ENCODE data around the gene HTR2B.

The HTR2B gene

GRCh38 chr2:231159306-231159705 is 34.5 kb upstream of the HTR2B start:
- DNase-seq: no peak
- H4K8ac ChIP-seq (ENCODE audit: low read depth, low read length): no peak overlapping the region
- no peak overlapping the region for H2AK5ac ChIP-seq (ENCODE audit: low read length)
- H3K4me2 ChIP-seq (ENCODE audit: low read length): no peak overlapping the region
- H3K4ac ChIP-seq (ENCODE audit: low read depth, low read length): no peak overlapping the region
- peaks cover 1 to 2% of the 10 kb centered on the region in 2 experiments for H3K4me1 ChIP-seq (ENCODE audit: control insufficient read depth in 1 of 2, insufficient read depth in 2 of 2, low read length in 2 of 2)
- H3K4me3 ChIP-seq (ENCODE audit: low read depth, low read length): no peak overlapping the region
- H4K91ac ChIP-seq (ENCODE audit: low read depth, low read length): no peak overlapping the region
- no peak overlapping the region for H3K27ac ChIP-seq (ENCODE audit: low read depth, low read length)
- H2AFZ ChIP-seq (ENCODE audit: insufficient read depth, low read length, poor library complexity): no peak overlapping the region
- no peak overlapping the region for H3K18ac ChIP-seq (ENCODE audit: low read length)
- H3K23ac ChIP-seq (ENCODE audit: low read length): no peak overlapping the region
- H3K79me1 ChIP-seq (ENCODE audit: low read length): no peaks in the 10 kb centered on the region
- H4K12ac ChIP-seq (ENCODE audit: low read depth, low read length): no peak overlapping the region
- H2BK12ac ChIP-seq (ENCODE audit: low read length): no peak overlapping the region
- H3K14ac ChIP-seq (ENCODE audit: low read length): no peak overlapping the region
- H3K9ac ChIP-seq (ENCODE audit: low read length): no peak overlapping the region
- no peaks in the 10 kb centered on the region for H3K79me2 ChIP-seq (ENCODE audit: control insufficient read depth, insufficient read depth, low read length, poor library complexity)
- no peak overlapping the region for H2BK120ac ChIP-seq (ENCODE audit: insufficient read depth, low read length, poor library complexity)
- H3K9me3 ChIP-seq (ENCODE audit: insufficient read depth, low read depth, low read length): no peaks in the 10 kb centered on the region
- H3K36me3 ChIP-seq (ENCODE audit: control insufficient read depth in 1 of 2, insufficient read depth in 2 of 2, low read length in 2 of 2): peaks cover 7 to 11% of the 10 kb centered on the region in 2 experiments
- no peaks in the 10 kb centered on the region for H3K27me3 ChIP-seq (ENCODE audit: insufficient read depth, low read length)
- H2BK5ac ChIP-seq (ENCODE audit: low read depth, low read length, poor library complexity): no peak overlapping the region

DNA sequence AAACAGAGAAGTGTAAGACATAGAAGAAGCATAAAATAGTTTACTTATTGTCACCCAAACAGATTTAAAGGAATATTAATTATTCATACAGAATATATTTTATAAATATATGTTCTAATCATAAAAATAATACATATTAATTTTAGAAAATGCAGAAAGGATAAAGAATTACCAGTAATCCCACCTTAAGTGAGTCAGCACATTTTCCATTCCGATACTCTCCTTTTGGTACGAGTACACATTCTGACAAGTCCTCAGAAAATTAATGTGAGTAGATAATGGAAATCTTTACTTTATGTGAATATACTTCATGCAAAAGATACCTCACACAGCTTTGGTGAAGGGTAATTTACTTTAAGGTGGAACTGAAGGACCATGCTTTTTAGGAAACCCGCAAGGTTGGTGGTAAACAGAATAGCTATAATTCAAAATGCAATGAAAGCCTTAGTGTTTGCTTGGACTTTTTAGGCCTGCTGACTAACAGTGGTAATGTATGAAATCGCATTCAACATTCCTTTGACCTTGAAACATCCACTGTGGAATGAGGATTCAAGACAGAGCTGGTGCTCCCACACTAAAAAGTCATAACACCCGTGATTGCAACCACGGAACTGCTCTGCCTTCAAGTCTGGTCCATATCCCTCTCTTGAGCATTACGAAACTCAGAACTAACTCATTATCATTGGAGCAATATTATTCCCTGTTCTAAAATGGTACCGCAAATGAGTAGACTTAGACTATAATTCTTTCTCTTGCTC is 28.1 kb upstream of the HTR2B start:
- WGBS (ENCODE audit: extremely low coverage, insufficient coverage, insufficient read length): no CpG with 5 or more reads among the region's 8 CpGs
- H3K4me1 ChIP-seq (ENCODE audit: control insufficient read depth in 1 of 2, insufficient read depth in 2 of 2, low read length in 2 of 2): no peaks in the 10 kb centered on the region
- H3K9me3 ChIP-seq (ENCODE audit: insufficient read depth, low read depth, low read length): no peaks in the 10 kb centered on the region
- H2BK120ac ChIP-seq (ENCODE audit: insufficient read depth, low read length, poor library complexity): no peak overlapping the region
- no peaks in the 10 kb centered on the region for H3K79me2 ChIP-seq (ENCODE audit: control insufficient read depth, insufficient read depth, low read length, poor library complexity)
- no peak overlapping the region for H2AK5ac ChIP-seq (ENCODE audit: low read length)
- no peak overlapping the region for H4K12ac ChIP-seq (ENCODE audit: low read depth, low read length)
- no peak overlapping the region for H4K8ac ChIP-seq (ENCODE audit: low read depth, low read length)
- no peak overlapping the region for H3K4me3 ChIP-seq (ENCODE audit: low read depth, low read length)
- no peak overlapping the region for H3K23ac ChIP-seq (ENCODE audit: low read length)
- H4K91ac ChIP-seq (ENCODE audit: low read depth, low read length): no peak overlapping the region
- H2AFZ ChIP-seq (ENCODE audit: insufficient read depth, low read length, poor library complexity): no peak overlapping the region
- H3K9ac ChIP-seq (ENCODE audit: low read length): no peak overlapping the region
- H3K14ac ChIP-seq (ENCODE audit: low read length): no peak overlapping the region
- H3K27me3 ChIP-seq (ENCODE audit: insufficient read depth, low read length): no peaks in the 10 kb centered on the region
- H2BK5ac ChIP-seq (ENCODE audit: low read depth, low read length, poor library complexity): no peak overlapping the region
- DNase-seq: no peak
- no peak overlapping the region for H3K4me2 ChIP-seq (ENCODE audit: low read length)
- no peak overlapping the region for H3K18ac ChIP-seq (ENCODE audit: low read length)
- H2BK12ac ChIP-seq (ENCODE audit: low read length): no peak overlapping the region
- H3K79me1 ChIP-seq (ENCODE audit: low read length): no peaks in the 10 kb centered on the region
- peaks cover 11 to 12% of the 10 kb centered on the region in 2 experiments for H3K36me3 ChIP-seq (ENCODE audit: control insufficient read depth in 1 of 2, insufficient read depth in 2 of 2, low read length in 2 of 2)
- H3K27ac ChIP-seq (ENCODE audit: low read depth, low read length): no peak overlapping the region
- H3K4ac ChIP-seq (ENCODE audit: low read depth, low read length): no peak overlapping the region

DNA sequence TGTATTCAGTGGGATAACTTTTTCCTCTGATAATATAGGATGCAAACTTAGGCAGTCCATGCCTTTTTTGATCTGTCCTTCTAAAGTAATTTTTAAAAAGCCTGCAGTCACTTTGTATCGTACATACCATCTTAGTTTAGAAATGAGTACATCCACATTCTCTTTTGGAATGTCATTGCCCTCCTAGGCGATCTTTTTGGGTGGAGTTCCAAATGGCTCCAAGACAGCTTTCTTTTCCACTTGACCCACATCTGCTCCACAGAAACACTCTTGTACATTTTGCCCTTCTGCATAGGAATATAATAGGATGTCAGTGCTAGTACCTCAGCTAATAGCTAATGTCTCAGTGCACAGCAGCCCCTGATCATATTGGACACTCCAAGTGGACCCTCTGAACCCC is 21.8 kb upstream of the HTR2B start:
- no peak overlapping the region for H4K12ac ChIP-seq (ENCODE audit: low read depth, low read length)
- H3K14ac ChIP-seq (ENCODE audit: low read length): no peak overlapping the region
- no peak overlapping the region for H2BK12ac ChIP-seq (ENCODE audit: low read length)
- no peaks in the 10 kb centered on the region for H3K79me1 ChIP-seq (ENCODE audit: low read length)
- no peak overlapping the region for H2BK5ac ChIP-seq (ENCODE audit: low read depth, low read length, poor library complexity)
- H3K27me3 ChIP-seq (ENCODE audit: insufficient read depth, low read length): no peaks in the 10 kb centered on the region
- H3K36me3 ChIP-seq (ENCODE audit: control insufficient read depth in 1 of 2, insufficient read depth in 2 of 2, low read length in 2 of 2): peaks cover 6 to 7% of the 10 kb centered on the region in 2 experiments
- no CpG with 5 or more reads among the region's 2 CpGs for WGBS (ENCODE audit: extremely low coverage, insufficient coverage, insufficient read length)
- no peaks in the 10 kb centered on the region for H3K79me2 ChIP-seq (ENCODE audit: control insufficient read depth, insufficient read depth, low read length, poor library complexity)
- H4K8ac ChIP-seq (ENCODE audit: low read depth, low read length): no peak overlapping the region
- H3K4ac ChIP-seq (ENCODE audit: low read depth, low read length): no peak overlapping the region
- DNase-seq: peak; percentile 20 to 77
- no peak overlapping the region for H3K27ac ChIP-seq (ENCODE audit: low read depth, low read length)
- H4K91ac ChIP-seq (ENCODE audit: low read depth, low read length): no peak overlapping the region
- no peak overlapping the region for H3K4me2 ChIP-seq (ENCODE audit: low read length)
- H3K9ac ChIP-seq (ENCODE audit: low read length): no peak overlapping the region
- H2AK5ac ChIP-seq (ENCODE audit: low read length): no peak overlapping the region
- no peaks in the 10 kb centered on the region for H3K9me3 ChIP-seq (ENCODE audit: insufficient read depth, low read depth, low read length)
- no peak overlapping the region for H3K4me3 ChIP-seq (ENCODE audit: low read depth, low read length)
- H2AFZ ChIP-seq (ENCODE audit: insufficient read depth, low read length, poor library complexity): no peak overlapping the region
- no peak overlapping the region for H3K18ac ChIP-seq (ENCODE audit: low read length)
- no peak overlapping the region for H3K23ac ChIP-seq (ENCODE audit: low read length)
- H2BK120ac ChIP-seq (ENCODE audit: insufficient read depth, low read length, poor library complexity): no peak overlapping the region
- no peaks in the 10 kb centered on the region for H3K4me1 ChIP-seq (ENCODE audit: control insufficient read depth in 1 of 2, insufficient read depth in 2 of 2, low read length in 2 of 2)

- no peak for DNase-seq
- Histone ChIP-seq H4K91ac (ENCODE audit: low read depth, low read length) (no peak overlapping the region), H4K8ac (ENCODE audit: low read depth, low read length) (no peak overlapping the region), H3K18ac (ENCODE audit: low read length) (no peak overlapping the region), H3K23ac (ENCODE audit: low read length) (no peak overlapping the region), H2BK5ac (ENCODE audit: low read depth, low read length, poor library complexity) (no peak overlapping the region), H3K9me3 (ENCODE audit: insufficient read depth, low read depth, low read length) (no peaks in the 10 kb centered on the region), H3K4me3 (ENCODE audit: low read depth, low read length) (no peak overlapping the region), H3K79me2 (ENCODE audit: control insufficient read depth, insufficient read depth, low read length, poor library complexity) (no peaks in the 10 kb centered on the region), H3K4ac (ENCODE audit: low read depth, low read length) (no peak overlapping the region), H3K27ac (ENCODE audit: low read depth, low read length) (no peak overlapping the region), H3K4me1 (ENCODE audit: control insufficient read depth in 1 of 2, insufficient read depth in 2 of 2, low read length in 2 of 2) (no peaks in the 10 kb centered on the region), H3K4me2 (ENCODE audit: low read length) (no peak overlapping the region), H3K36me3 (ENCODE audit: control insufficient read depth in 1 of 2, insufficient read depth in 2 of 2, low read length in 2 of 2) (peaks cover 8 to 9% of the 10 kb centered on the region in 2 experiments), H4K12ac (ENCODE audit: low read depth, low read length) (no peak overlapping the region), H2AK5ac (ENCODE audit: low read length) (no peak overlapping the region), H2BK120ac (ENCODE audit: insufficient read depth, low read length, poor library complexity) (no peak overlapping the region), H2BK12ac (ENCODE audit: low read length) (no peak overlapping the region), H3K79me1 (ENCODE audit: low read length) (no peaks in the 10 kb centered on the region), H3K9ac (ENCODE audit: low read length) (no peak overlapping the region), H3K27me3 (ENCODE audit: insufficient read depth, low read length) (no peaks in the 10 kb centered on the region), H3K14ac (ENCODE audit: low read length) (no peak overlapping the region), H2AFZ (ENCODE audit: insufficient read depth, low read length, poor library complexity) (no peak overlapping the region)
- no CpG with 5 or more reads among the region's 6 CpGs for WGBS (ENCODE audit: extremely low coverage, insufficient coverage, insufficient read length)
These were observed 20.1 kb upstream of the HTR2B start for GRCh38 chr2:231144896-231145295.
